Measurements from ENCODE around the gene ELOVL7. TPM values are rescaled to one million over a fixed set of nuclear protein-coding genes. Genes with fewer than 3 reads are reported as not detected.

Gene ELOVL7
- total and polyA plus RNA-seq, 2 of the 8 experiments (the other 6 are each of a cell fraction or from before 2014, with no cell fraction given) = 3.1 to 5.1 TPM

DNA sequence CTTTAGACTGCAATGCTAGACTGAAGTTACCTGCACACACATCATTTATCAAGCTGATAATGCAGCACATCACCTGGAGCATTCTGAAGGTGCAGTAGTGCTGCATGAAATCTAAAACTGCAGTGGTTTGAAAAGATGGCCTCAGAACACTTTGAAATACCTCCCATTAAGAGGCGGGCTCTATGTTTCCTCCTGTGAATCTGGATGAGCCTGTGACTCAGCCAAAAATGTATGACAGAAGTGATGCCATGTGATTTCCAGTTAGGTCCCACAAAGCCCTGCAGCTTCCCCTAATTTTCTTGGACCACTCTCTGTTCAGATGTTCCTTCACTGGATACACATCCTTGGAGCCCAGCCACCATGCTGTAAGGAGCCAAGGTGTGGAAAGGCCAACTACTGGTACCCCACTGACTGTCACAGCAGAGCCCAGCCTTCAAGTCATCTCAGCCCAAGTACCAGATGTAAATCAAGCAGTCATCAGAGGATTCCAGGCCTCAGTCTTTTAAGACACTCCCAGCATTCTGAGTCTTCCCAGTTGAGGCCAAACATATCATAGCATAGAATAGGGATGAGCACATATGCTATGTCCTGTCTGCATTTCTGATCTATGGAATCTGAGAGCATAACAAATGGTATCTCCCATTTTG is 116.9 kb downstream of the ELOVL7 start:
- Histone ChIP-seq H3K27me3 (replicated peaks in 1 of 4; ENCODE audit: control insufficient read depth in 3 of 4, extremely low read depth in 1 of 4, insufficient read depth in 3 of 4, low read length in 3 of 4) (no peaks in the 10 kb centered on the region), H3K79me2 (ENCODE audit: control insufficient read depth in 1 of 2, insufficient read depth in 2 of 2, low read length in 2 of 2) (no peaks in the 10 kb centered on the region), H4K20me1 (replicated peaks in 1 of 2; ENCODE audit: control insufficient read depth in 1 of 2, insufficient read depth in 2 of 2, low read length in 2 of 2) (no peaks in the 10 kb centered on the region), H2BK120ac (replicated peaks; ENCODE audit: low read depth, low read length) (no peak overlapping the region), H3K79me1 (ENCODE audit: low read depth, low read length) (no peaks in the 10 kb centered on the region), H3K27ac (ENCODE audit: low read depth, low read length) (no peak overlapping the region), H3K4me1 (replicated peaks in 1 of 4; ENCODE audit: control insufficient read depth in 3 of 4, insufficient read depth in 4 of 4, low read length in 3 of 4) (no peaks in the 10 kb centered on the region), H2BK12ac (ENCODE audit: low read depth, low read length) (no peak overlapping the region), H3K56ac (replicated peaks; ENCODE audit: insufficient read length, low read depth, low read length) (no peak overlapping the region), H3K14ac (ENCODE audit: insufficient read length) (no peak overlapping the region), H2BK15ac (ENCODE audit: low read length) (no peak overlapping the region), H2BK5ac (ENCODE audit: low read depth, low read length) (no peak overlapping the region), H3K4me3 (ENCODE audit: extremely low read depth in 1 of 4, insufficient read depth in 2 of 4, low read depth in 3 of 4, low read length in 4 of 4) (no peak overlapping the region), H3K9me3 (ENCODE audit: insufficient read depth in 2 of 2, low read depth in 1 of 2, low read length in 1 of 2) (no peaks in the 10 kb centered on the region), H3K4me2 (ENCODE audit: insufficient read depth in 1 of 2, low read depth in 2 of 2, low read length in 2 of 2) (no peak overlapping the region), H4K8ac (ENCODE audit: extremely low read depth, insufficient read depth, low read length) (no peak overlapping the region), H4K91ac (replicated peaks; ENCODE audit: insufficient read length, low read length) (no peak overlapping the region), H4K5ac (ENCODE audit: insufficient read length, low read depth, low read length) (no peak overlapping the region), H3K4ac (replicated peaks; ENCODE audit: insufficient read length, low read depth, low read length) (no peak overlapping the region), H3K23me2 (ENCODE audit: low read depth, low read length) (no peaks in the 10 kb centered on the region), H3K9ac (replicated peaks in 1 of 4; ENCODE audit: extremely low read depth in 1 of 4, low read depth in 3 of 4, low read length in 3 of 4) (no peak overlapping the region), H3K36me3 (ENCODE audit: control insufficient read depth in 2 of 4, insufficient read depth in 4 of 4, low read length in 3 of 4) (no peaks in the 10 kb centered on the region), H2AFZ (ENCODE audit: low read length) (no peak overlapping the region), H2AK5ac (ENCODE audit: low read depth, low read length) (no peak overlapping the region), H3K18ac (ENCODE audit: extremely low read depth, low read length) (no peak overlapping the region), H2BK20ac (ENCODE audit: low read length) (no peak overlapping the region), H3K23ac (ENCODE audit: insufficient read length) (no peak overlapping the region)
- TF ChIP-seq CREB1 (IDR thresholded peaks at IDR 0.05) = no peak
- TF ChIP-seq SP4 (IDR thresholded peaks at IDR 0.05; ENCODE audit: low read length) = no peak
- TF ChIP-seq PHF8 (conservative IDR thresholded peaks at IDR 0.05; ENCODE audit: low read depth, low read length) = no peak
- TF ChIP-seq BRCA1 (IDR thresholded peaks at IDR 0.05; ENCODE audit: low read depth, low read length) = no peak
- ChIA-PET POLR2A (ENCODE audit: partially characterized antibody) (interaction anchor here (0.7 kb wide), 1 partner anchor 460 kb away, joined by 4 read pairs; no protein-coding TSS in a partner anchor), CTCF (ENCODE audit: partially characterized antibody) (interaction anchor here (0.6 to 1.3 kb wide), 4 partner anchors 8 to 331 kb away, joined by 3 to 4 read pairs (median 3); no protein-coding TSS in a partner anchor)
- 100% methylated on average over 1 of the region's 1 CpG; no CpG with 5 or more reads in 1 of the 2 experiments for WGBS, 2 experiments (ENCODE audit: extremely low coverage in 1 of 2, insufficient coverage in 1 of 2, insufficient read length in 1 of 2, insufficient replicate concordance in 2 of 2, low coverage in 1 of 2, low lambda C conversion rate in 2 of 2, missing lambda C conversion rate in 1 of 2)
- FAIRE-seq = no peak
- no peak for DNase-seq (ENCODE audit: low read depth in 1 of 2, low spot score in 2 of 2)
